NB4 (cell line): ENCODE measurements around the gene ECT2L.

Experiments
- MYC ChIP-seq: IDR thresholded peaks from 2 replicates; pipeline ENCODE4 v1.6.1; 2011; ENCODE audit warnings: low read depth, low read length
- POLR2A ChIP-seq: IDR thresholded peaks from 2 replicates; pipeline ENCODE4 v1.6.1; 2011; ENCODE audit warnings: mild to moderate bottlenecking; ENCODE audit not compliant: insufficient read length; ENCODE audit errors: extremely low read depth
- TF ChIP-seq, protein P1 (sequence below): IDR thresholded peaks from one replicate; pipeline ENCODE4 v1.5.1; 2012; ENCODE audit warnings: low read depth, low read length
- TF ChIP-seq, protein P2 (sequence below): IDR thresholded peaks from 2 replicates; pipeline ENCODE4 v1.6.1; 2011; ENCODE audit warnings: low read depth, low read length

DNA sequence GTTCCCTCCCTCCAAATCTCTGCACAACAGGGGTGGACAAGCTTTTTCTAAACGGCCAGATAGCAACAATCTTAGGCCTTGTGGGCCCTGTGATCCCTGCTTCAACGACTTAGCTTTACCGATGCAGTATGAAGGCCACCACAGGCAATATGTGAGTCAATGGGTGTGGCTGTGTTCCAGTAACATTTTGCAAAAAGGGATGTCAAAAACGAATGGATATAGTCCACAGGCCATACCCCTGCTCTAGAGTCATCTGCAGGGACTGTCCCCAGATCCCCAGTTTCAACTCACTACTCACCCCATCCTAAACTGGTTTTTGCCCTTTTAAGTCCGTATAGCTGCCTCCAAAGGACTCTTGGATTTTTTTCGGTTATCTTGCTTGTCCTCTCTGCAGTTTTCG is 34.4 kb downstream of the ECT2L start:
- TF ChIP-seq, protein P1, sequence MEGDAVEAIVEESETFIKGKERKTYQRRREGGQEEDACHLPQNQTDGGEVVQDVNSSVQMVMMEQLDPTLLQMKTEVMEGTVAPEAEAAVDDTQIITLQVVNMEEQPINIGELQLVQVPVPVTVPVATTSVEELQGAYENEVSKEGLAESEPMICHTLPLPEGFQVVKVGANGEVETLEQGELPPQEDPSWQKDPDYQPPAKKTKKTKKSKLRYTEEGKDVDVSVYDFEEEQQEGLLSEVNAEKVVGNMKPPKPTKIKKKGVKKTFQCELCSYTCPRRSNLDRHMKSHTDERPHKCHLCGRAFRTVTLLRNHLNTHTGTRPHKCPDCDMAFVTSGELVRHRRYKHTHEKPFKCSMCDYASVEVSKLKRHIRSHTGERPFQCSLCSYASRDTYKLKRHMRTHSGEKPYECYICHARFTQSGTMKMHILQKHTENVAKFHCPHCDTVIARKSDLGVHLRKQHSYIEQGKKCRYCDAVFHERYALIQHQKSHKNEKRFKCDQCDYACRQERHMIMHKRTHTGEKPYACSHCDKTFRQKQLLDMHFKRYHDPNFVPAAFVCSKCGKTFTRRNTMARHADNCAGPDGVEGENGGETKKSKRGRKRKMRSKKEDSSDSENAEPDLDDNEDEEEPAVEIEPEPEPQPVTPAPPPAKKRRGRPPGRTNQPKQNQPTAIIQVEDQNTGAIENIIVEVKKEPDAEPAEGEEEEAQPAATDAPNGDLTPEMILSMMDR, result no peak
- no peak for TF ChIP-seq POLR2A
- TF ChIP-seq, protein P2, sequence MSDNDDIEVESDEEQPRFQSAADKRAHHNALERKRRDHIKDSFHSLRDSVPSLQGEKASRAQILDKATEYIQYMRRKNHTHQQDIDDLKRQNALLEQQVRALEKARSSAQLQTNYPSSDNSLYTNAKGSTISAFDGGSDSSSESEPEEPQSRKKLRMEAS, result no peak
- TF ChIP-seq MYC, result no peak
